GM13977 (cell line): ENCODE measurements around the gene GPR78.

ENCODE experiments used
- DNase-seq: peaks from one replicate; pipeline ENCODE4 v3.0.0; 2012; ENCODE audit warnings: low spot score
- CTCF ChIP-seq: IDR thresholded peaks from 2 replicates; pipeline ENCODE4 v1.5.1; 2012; ENCODE audit warnings: mild to moderate bottlenecking, control low read depth; ENCODE audit not compliant: insufficient read depth; ENCODE audit errors: extremely low read depth, missing control alignments
- in situ Hi-C: fragments of 300-500 bp; cut with MboI; formaldehyde crosslinking; loops from one replicate; pipeline ENCODE4 v1.12.0; 2022; ENCODE audit warnings: low sequenced_read_pairs, low pct_unique_long_range_greater_than_20kb, mixed read lengths, inconsistent platforms; ENCODE audit not compliant: unreplicated experiment

Gene GPR78

GRCh38 chr4:8598391-8599090, 18.3 kb downstream of the GPR78 start:
- no peak for DNase-seq
- in situ Hi-C loops, result loop anchor here (25.0 kb wide), 1 partner anchor 136 kb away; no protein-coding TSS in a partner anchor
- no peak for TF ChIP-seq CTCF

- in situ Hi-C loops, result loop anchor here (25.0 kb wide), 1 partner anchor 137 kb away; no protein-coding TSS in a partner anchor
- no peak for TF ChIP-seq CTCF
- DNase-seq, result no peak
Measured at GRCh38 chr4:8599091-8599460, 18.9 kb downstream of the GPR78 start.

- DNase-seq, result no peak
- no peak for TF ChIP-seq CTCF
- in situ Hi-C loops, result loop anchor here (25.0 kb wide), 1 partner anchor 137 kb away; no protein-coding TSS in a partner anchor
Measured at GRCh38 chr4:8599657-8600056, 19.5 kb downstream of the GPR78 start.

GRCh38 chr4:8600266-8600665, 20.1 kb downstream of the GPR78 start:
- in situ Hi-C loops, result no loop called here
- no peak for TF ChIP-seq CTCF
- no peak for DNase-seq

- no peak for DNase-seq
- in situ Hi-C loops, result no loop called here
- TF ChIP-seq CTCF, result no peak
Measured at GRCh38 chr4:8600686-8601085, 20.5 kb downstream of the GPR78 start.

GRCh38 chr4:8601086-8601485, 20.9 kb downstream of the GPR78 start:
- TF ChIP-seq CTCF, result no peak
- in situ Hi-C loops, result no loop called here
- no peak for DNase-seq
